HG03342 (cell line): ENCODE data around the gene ABCB8.
"Not testable (repeated sequence)": the region's sequence is repeated elsewhere in the genome, so short reads cannot be mapped to it uniquely, and the experiment has no call there.

Experiments used
- ATAC-seq: cut with Tn5 transposase; IDR thresholded peaks from one replicate; pipeline ENCODE4 v1.9.1; 2021; ENCODE audit warnings: mild to moderate bottlenecking, moderate library complexity; ENCODE audit not compliant: unreplicated experiment

Gene ABCB8

DNA sequence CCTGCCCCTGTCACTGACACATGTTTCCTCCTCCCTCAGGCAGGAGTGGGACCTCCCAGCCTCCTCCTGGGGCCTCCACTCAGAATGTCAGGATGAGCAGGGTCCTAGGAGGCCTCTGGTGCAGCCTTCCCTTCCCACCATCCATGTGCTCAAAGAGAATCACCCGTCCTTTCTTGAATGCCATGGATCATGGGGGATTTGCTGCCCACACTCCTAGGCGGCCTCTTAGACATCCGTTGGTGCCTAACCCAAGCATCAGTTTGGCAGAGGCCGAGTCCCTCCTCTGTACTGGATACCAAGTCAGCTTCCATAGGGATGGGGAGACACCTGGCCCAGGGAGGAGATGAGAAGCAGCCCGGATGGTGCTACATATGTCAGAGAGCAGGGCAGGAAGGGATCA lies 30.4 kb upstream of the ABCB8 start:
- ATAC-seq: no peak

DNA sequence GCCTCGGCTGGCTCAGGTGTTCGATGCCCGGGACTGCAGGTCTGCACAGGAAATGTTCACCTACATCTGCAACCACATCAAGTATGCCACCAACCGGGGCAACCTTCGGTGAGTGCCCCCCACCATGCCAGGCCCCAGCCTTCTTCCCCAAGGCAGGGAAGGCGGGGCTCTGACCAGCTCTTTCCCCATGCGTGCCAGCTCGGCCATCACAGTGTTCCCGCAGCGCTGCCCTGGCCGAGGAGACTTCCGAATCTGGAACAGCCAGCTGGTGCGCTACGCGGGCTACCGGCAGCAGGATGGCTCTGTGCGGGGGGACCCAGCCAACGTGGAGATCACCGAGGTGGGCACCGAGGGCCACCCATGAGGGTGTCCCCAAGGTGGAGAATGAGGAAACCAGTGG lies 29.9 kb upstream of the ABCB8 start:
- no peak for ATAC-seq

DNA sequence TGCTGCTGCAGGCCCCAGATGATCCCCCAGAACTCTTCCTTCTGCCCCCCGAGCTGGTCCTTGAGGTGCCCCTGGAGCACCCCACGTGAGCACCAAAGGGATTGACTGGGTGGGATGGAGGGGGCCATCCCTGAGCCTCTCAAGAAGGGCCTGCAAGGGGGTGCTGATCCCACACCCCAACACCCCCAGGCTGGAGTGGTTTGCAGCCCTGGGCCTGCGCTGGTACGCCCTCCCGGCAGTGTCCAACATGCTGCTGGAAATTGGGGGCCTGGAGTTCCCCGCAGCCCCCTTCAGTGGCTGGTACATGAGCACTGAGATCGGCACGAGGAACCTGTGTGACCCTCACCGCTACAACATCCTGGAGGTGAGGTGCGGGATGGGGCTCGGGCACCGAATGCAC lies 29.2 kb upstream of the ABCB8 start:
- no peak for ATAC-seq

DNA sequence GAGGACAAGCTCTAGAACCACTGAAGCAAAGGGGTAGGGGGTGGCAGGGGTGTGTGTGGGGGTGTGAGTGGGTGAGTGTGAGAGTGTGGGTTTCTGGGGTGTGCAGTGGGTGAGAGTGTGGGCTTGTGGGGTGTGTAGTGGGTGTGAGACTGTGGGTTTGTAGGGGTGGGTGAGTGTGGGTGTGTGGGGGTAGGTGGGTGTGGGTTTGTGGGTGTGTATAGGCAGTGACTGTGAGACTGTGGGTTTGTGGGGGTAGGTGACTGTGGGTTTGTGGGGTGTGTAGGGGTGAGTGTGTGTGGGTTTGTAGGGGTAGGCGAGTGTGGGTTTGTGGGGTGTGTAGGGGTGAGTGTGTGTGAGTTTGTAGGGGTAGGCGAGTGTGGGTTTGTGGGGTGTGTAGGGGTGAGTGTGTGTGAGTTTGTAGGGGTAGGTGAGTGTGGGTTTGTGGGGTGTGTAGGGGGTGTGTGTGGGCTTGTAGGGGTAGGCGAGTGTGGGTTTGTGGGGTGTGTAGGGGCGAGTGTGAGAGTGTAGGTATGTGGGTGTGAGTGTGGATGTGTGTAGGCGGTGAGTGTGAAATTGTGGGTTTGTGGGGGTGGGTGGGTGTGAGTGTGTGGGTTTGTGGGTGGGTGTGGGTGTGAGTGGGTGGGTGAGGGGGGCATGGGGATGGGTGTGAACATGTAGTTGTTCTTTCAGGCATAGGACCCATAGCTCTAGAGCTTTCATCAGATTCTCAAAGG lies 28.6 kb upstream of the ABCB8 start:
- ATAC-seq: no peak

DNA sequence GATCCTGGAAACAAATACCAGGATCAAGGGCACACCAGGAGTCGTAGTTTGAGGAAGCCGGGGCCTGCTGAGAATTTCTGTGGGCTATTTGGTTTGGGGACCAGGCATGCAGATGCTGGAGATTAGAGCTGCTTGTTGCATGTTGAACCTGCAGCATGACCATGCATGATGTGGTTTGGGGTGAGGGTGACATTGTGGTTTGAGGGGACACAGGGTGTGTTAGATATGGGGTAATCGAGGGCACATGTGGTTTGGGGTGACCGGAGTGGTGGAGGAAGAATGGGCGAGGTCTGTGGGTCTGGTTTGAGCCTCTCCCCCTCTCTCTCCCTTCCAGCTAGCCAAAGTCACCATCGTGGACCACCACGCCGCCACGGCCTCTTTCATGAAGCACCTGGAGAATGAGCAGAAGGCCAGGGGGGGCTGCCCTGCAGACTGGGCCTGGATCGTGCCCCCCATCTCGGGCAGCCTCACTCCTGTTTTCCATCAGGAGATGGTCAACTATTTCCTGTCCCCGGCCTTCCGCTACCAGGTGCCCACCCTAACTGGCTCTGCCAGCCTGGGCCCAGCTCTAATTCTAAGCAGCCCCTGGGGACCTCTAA lies 27.3 kb upstream of the ABCB8 start:
- no peak for ATAC-seq

DNA sequence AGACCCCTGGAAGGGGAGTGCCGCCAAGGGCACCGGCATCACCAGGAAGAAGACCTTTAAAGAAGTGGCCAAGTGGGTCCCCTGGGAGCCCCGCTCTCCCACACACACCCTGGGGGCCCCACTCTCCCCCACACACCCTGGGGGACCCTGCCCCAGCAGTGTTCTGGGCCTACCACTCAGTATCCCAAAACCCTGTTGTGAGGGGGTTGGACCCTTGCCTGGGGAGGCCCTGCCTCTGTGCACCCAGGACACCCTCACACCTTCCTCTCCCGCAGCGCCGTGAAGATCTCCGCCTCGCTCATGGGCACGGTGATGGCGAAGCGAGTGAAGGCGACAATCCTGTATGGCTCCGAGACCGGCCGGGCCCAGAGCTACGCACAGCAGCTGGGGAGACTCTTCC lies 26.7 kb upstream of the ABCB8 start:
- ATAC-seq: no peak

DNA sequence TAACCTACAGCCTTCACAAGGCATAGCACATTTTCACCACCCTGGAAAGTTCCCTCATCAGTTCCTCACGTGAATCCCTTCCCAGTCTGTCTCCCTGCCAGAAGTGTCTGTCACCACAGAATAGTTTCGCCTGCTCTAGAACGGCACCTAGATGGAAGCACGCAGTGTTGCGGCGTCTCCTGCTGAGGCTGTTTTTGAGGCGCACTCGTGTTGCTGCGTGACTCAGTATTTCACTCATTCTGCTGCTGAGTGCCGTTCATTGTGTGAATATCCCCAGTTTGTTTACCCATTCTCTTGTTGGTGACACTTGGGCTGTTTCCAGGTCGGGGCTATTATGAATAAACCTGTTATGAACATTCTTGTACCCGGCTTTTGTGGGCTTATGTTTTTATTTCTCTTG lies 24.7 kb upstream of the ABCB8 start:
- ATAC-seq: no peak

DNA sequence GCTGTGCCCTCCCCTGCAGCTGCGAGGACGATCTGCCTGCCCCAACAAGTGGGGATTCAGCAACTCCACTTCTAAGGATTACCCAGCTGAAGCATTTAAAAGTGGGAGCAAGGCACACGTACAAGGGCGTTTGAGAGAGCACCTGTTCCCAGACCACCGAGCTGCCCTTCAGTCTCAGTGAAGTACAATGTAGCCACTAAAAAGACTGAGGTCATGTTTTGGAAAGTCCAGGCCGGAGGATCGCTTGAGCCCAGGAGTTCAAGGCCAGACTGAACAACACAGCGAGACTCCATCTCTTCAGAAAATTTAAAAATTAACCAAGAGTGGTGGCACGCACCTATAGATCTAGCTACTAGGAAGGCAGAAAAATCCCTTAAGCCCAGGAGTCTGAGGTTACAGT lies 22.7 kb upstream of the ABCB8 start:
- no peak for ATAC-seq

DNA sequence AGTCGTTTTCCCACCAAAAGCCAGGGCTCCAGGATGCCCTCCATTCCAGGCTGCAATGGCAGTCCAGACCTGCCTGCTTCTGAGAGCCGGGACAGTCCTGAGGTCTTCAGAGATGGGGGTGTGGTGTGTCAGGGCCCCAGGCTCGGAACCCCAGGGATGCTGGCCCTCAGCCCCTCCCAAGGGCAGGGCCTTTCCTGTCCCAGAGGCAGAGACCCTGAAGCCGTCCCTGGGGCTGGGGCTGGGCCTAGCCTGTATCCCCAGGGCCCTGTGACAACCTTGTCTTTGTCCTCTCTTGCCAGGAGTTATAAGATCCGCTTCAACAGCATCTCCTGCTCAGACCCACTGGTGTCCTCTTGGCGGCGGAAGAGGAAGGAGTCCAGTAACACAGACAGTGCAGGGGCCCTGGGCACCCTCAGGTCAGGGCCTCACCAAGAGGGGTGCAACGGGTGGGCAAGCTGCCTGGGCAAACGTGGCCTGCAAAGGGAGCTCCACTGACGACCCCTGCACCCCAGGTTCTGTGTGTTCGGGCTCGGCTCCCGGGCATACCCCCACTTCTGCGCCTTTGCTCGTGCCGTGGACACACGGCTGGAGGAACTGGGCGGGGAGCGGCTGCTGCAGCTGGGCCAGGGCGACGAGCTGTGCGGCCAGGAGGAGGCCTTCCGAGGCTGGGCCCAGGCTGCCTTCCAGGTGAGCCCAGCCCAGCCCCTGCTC lies 21.5 kb upstream of the ABCB8 start:
- no peak for ATAC-seq

DNA sequence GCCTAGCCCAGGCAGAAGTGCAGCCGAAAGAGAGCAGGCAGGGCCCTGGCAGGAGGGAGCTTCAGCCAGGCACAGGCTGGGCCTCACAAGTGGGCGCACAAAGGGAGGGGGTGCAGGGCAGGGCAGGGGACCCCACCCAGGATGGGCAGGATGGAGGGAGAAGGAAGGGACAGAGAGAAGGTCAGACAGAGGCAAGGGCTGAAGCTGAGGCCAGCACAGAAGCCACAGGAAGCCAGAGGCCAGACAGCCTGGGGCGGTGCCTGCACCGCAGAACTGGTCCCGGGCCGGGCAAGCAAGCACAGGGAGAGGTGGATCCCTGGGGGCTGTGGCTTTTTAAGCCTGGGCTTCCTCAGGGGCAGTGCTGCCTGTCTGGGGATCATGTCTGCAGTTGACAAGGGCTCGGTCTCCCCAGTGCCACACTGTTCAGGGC lies 20.8 kb upstream of the ABCB8 start:
- ATAC-seq: no peak

DNA sequence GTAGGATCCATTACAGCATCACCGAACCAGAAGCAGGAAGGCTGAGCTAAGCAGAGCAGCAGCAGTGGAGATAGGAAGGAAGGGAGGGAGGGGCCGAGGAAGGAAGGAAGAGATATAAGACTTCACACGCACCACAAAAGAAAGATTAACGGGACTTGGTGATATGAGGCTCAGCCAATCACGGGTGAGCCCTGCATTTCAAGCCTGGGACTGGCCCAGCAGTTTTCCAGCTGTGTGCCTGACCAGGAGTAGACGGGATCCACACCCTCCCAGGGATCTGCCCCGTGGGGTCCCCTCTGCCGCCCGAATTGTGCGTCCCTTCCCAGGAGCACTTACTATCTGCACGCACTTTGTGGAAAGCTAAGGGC lies 20.1 kb upstream of the ABCB8 start:
- no peak for ATAC-seq

DNA sequence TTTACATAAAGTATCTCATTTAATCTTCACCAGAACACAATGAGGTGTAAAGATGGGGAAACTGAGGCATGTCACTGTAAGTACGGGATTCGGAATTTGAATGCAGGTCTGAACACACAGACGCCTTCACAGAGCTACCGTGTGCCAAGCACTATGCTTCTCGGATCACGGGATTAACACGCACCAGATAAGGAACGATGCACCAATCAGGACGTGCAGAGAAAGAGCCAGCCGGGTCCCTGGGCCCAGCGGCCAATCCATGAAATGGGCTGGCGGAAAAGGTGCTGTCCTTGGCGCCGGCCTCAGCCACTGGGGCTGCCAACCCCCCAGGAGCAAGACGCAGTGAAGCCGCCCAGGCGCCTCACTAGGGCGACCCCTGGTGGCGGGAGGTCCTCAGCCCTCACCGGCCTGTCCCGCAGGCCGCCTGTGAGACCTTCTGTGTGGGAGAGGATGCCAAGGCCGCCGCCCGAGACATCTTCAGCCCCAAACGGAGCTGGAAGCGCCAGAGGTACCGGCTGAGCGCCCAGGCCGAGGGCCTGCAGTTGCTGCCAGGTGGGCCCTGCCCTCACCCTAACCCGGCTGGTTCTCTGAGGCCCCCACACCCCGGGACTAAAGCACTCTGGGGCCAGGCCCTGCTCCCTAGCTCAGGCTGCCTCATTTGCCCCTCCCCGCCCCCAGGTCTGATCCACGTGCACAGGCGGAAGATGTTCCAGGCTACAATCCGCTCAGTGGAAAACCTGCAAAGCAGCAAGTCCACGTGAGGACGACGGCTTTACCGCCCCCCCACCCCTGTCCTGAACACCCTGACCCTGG lies 19.5 kb upstream of the ABCB8 start:
- no peak for ATAC-seq

DNA sequence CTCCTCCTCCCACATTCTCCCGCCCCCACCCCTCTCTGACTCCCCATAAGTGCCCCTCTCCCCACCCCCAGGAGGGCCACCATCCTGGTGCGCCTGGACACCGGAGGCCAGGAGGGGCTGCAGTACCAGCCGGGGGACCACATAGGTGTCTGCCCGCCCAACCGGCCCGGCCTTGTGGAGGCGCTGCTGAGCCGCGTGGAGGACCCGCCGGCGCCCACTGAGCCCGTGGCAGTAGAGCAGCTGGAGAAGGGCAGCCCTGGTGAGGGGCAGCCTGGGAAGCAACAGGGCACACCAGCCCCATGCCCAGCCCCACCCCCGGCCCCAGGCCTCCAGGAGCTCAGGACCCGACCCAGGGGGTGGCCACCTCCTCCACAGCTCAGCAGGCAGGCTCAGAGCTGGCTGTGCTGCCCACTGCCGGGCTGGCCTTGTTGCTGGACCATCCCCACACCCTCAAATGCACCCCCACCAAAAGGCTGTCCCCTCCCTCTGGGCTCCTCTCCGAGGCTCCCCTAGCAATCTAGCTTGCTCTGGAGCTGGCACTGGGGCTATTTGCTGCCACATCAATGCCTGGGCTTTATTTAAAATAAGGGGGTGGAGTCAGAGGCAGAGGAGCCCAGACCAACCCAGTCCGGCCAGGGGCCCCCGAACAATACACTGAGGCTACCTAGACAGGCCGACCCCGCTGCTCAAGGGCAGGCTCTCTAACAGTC lies 18.8 kb upstream of the ABCB8 start:
- ATAC-seq: no peak

DNA sequence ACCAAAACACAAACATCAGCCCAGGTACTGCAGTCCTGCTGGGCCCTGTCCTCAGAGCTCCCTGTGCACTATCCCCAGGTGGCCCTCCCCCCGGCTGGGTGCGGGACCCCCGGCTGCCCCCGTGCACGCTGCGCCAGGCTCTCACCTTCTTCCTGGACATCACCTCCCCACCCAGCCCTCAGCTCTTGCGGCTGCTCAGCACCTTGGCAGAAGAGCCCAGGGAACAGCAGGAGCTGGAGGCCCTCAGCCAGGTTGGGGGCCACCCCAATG lies 18.3 kb upstream of the ABCB8 start:
- ATAC-seq: no peak

DNA sequence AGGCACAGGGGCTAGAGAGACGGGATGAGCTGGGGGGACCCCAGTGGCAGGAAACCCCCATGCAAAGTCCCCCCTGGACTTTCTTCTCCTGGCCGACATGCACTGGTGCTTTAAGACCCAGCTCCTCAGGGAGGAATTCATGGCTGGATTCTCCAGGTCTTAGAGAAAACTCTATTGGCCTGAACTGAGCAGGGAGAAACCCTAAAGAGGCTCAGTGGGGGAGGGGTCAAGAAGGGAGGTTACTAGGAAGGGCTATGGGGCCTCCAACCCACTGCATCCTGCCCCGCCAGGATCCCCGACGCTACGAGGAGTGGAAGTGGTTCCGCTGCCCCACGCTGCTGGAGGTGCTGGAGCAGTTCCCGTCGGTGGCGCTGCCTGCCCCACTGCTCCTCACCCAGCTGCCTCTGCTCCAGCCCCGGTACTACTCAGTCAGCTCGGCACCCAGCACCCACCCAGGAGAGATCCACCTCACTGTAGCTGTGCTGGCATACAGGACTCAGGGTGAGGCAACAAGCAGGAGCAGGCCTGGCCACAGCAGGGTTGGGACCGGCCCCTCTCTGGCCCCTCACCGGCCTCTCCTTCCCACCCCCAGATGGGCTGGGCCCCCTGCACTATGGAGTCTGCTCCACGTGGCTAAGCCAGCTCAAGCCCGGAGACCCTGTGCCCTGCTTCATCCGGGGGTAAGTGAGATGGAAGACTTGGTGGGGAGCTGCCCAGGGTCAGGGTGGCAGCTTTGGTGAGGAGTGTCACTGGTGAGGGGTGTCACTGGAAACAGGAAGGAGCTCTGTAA lies 17.7 kb upstream of the ABCB8 start:
- no peak for ATAC-seq

DNA sequence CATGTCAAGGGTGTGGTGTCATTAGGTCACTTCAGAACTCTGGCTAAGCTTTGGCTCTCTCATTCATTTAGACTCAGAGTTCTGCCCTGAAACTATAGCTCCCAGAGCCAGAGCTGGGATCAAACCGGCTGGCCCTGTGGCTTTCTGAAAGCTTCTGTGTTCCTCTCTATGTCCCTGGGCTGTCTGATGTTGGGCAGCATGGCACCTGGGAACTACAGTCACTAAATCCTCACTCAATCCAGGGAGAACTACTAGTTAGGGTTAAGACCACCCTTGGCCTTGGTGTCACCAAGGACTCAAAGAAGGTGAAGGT lies 17.2 kb upstream of the ABCB8 start:
- ATAC-seq: no peak

DNA sequence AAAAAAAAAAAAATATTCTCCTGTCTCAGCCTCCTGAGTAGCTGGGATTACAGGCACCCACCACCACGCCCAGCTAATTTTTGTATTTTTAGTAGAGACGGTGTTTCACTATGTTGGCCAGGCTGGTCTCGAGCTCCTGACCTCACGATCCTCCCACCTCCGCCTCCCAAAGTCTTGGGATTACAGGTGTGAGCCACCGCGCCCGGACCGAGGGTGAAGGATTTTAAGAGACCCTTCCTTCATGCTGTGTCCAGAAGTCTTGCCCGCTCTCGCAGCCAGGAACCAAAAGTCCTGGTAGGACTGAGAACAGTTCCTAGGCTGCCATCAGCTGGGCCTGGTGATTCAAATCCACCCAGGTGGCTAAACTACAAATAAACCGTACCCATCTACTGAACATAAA lies 16.6 kb upstream of the ABCB8 start:
- not testable (repeated sequence) for ATAC-seq

DNA sequence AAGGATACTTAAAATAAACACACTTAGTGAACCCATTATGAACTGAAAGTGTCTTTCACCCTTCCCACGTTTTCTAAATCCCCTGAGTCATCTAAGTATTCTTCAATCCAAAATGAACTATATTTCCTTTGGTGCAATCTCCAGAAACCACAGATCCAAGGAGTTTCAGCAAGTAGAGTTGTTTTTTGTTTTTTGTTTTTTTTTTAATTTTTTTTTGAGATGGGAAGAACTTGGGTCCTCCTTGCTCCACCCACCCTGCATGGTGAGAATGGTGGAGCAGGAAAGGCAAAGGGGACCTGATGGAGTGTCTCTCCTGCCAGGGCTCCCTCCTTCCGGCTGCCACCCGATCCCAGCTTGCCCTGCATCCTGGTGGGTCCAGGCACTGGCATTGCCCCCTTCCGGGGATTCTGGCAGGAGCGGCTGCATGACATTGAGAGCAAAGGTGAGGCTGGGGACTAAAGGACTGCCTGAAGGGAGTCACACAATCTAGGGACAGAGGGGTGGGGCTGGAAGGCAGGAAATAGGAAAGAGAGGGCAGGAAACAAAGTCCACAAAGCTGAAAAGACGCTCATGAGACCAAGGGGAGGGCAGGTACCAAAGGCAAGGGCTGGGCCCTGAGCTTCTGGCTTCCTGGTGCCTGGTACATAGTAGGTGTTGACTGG lies 16.1 kb upstream of the ABCB8 start:
- ATAC-seq: no peak

DNA sequence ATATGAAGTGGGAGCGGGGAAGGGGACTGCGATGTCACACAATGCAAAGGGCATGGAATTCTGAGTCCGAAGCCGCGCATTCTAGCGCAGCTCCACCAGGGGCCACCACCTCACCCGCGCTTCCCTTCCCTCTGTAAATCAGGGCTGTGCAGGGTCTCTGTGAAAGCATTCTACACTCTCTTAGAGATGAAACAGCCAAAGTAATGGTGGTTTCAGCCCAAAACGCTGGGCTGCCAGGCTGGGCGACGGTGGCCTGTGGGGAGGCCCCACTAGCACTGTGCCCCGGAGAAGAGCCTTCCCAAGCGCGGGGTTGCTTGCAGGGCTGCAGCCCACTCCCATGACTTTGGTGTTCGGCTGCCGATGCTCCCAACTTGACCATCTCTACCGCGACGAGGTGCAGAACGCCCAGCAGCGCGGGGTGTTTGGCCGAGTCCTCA lies 15.3 kb upstream of the ABCB8 start:
- no peak for ATAC-seq

DNA sequence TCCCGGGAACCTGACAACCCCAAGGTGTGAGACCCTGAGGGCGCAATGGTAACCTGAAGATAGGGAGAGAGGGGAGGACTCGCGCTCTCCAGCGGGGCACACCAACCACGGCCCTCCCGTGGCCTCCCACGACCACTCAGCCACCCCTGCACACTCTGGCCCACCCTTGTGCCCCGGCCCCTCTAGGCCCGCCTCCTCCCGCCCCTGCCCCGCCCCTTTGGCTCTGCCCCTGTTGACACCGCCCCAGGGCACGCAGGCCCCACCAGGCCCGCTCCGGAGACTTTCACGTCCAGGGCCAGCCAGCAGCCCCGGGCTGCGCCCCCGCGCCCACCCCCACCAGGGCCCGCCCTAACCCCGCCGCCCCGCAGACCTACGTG lies 14.9 kb upstream of the ABCB8 start:
- ATAC-seq: no peak
